ENCODE measurements around the gene SPTBN1. TPM values are rescaled to one million over a fixed set of nuclear protein-coding genes. Genes with fewer than 3 reads are reported as not detected.

SPTBN1 gene
- total RNA-seq, 1 donor from 2014 or later = 83.2 TPM

- POLR2A ChIA-PET = no interaction called here
- Mint-ChIP-seq H3K4me1 (no peaks in the 10 kb centered on the region), H3K36me3 (ENCODE audit: low read depth) (no peaks in the 10 kb centered on the region), H3K27ac (no peak overlapping the region), H3K4me3 (no peak overlapping the region), H3K27me3 (peaks cover 14% of the 10 kb centered on the region), H3K9me3 (no peaks in the 10 kb centered on the region)
- CTCF ChIA-PET = interaction anchor here (1.1 kb wide), 1 partner anchor 678 kb away, joined by 3 read pairs; no protein-coding TSS in a partner anchor
- TF ChIP-seq, protein P1, sequence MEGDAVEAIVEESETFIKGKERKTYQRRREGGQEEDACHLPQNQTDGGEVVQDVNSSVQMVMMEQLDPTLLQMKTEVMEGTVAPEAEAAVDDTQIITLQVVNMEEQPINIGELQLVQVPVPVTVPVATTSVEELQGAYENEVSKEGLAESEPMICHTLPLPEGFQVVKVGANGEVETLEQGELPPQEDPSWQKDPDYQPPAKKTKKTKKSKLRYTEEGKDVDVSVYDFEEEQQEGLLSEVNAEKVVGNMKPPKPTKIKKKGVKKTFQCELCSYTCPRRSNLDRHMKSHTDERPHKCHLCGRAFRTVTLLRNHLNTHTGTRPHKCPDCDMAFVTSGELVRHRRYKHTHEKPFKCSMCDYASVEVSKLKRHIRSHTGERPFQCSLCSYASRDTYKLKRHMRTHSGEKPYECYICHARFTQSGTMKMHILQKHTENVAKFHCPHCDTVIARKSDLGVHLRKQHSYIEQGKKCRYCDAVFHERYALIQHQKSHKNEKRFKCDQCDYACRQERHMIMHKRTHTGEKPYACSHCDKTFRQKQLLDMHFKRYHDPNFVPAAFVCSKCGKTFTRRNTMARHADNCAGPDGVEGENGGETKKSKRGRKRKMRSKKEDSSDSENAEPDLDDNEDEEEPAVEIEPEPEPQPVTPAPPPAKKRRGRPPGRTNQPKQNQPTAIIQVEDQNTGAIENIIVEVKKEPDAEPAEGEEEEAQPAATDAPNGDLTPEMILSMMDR (IDR thresholded peaks at IDR 0.05) = no peak
- intact Hi-C loops (cut with micrococcal nuclease) = no loop called here
- DNase-seq (no peak), ATAC-seq (ENCODE audit: low read depth) (no peak)
Measured at GRCh38 chr2:54490863-54491262, 34.7 kb downstream of the SPTBN1 start.

DNA sequence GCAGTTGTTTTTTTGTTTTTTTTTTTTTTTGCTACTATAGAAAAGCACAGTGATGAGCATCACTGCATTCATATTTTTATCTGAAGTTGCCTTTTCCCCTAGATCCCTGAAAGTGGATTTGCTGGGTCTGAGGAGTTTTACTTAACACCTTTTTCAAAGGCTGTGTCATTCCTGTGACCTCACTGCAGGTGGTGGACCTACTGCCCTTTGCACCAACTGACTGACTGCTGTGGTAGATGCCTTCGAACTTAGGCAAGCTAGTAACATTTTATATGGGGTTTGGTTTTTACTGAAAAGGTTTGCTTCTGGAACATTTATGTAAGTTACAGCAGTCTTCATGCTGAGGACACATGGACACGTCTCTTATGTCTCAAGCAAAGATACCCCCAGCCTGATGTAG is 36.2 kb downstream of the SPTBN1 start:
- Mint-ChIP-seq H3K36me3 (ENCODE audit: low read depth) (no peaks in the 10 kb centered on the region), H3K4me1 (no peaks in the 10 kb centered on the region), H3K27me3 (peaks cover 14% of the 10 kb centered on the region), H3K27ac (no peak overlapping the region), H3K9me3 (no peaks in the 10 kb centered on the region), H3K4me3 (no peak overlapping the region)
- ChIA-PET POLR2A (no interaction called here), CTCF (no interaction called here)
- no peak for ATAC-seq (ENCODE audit: low read depth)
- intact Hi-C loops (cut with micrococcal nuclease) = no loop called here
- DNase-seq = no peak
- TF ChIP-seq, protein P1 (IDR thresholded peaks at IDR 0.05) = no peak

DNA sequence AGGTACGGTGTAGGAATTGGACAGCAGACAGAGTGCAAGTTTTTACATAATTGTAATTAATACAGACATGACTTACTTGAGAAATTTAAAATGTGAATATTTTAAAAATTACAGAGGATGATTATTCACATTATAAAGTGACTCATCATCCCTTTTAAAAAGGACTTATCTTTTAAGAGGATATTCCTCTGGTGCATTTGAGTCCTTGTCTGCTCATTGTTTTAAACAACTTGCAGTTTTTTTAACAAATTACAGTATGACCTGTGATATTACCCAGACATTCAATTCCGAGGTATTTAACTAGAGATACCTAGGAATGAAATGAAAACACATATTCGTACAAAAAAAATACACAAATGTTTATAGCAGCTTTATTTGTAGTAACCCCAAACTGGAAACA is 38.0 kb downstream of the SPTBN1 start:
- POLR2A ChIA-PET = no interaction called here
- H3K36me3 Mint-ChIP-seq (ENCODE audit: low read depth) = no peaks in the 10 kb centered on the region
- H3K4me3 Mint-ChIP-seq = no peak overlapping the region
- DNase-seq (no peak), ATAC-seq (ENCODE audit: low read depth) (no peak)
- intact Hi-C loops (cut with micrococcal nuclease) = no loop called here
- no peaks in the 10 kb centered on the region for H3K4me1 Mint-ChIP-seq
- H3K9me3 Mint-ChIP-seq = no peaks in the 10 kb centered on the region
- H3K27ac Mint-ChIP-seq = no peak overlapping the region
- H3K27me3 Mint-ChIP-seq = peaks cover 14% of the 10 kb centered on the region
- CTCF ChIA-PET = no interaction called here
- TF ChIP-seq, protein P1 (IDR thresholded peaks at IDR 0.05) = no peak

- CTCF ChIA-PET = no interaction called here
- Mint-ChIP-seq H3K9me3 (no peaks in the 10 kb centered on the region), H3K27ac (no peak overlapping the region), H3K27me3 (peaks cover 4% of the 10 kb centered on the region), H3K36me3 (ENCODE audit: low read depth) (no peaks in the 10 kb centered on the region), H3K4me3 (no peak overlapping the region), H3K4me1 (no peaks in the 10 kb centered on the region)
- intact Hi-C loops (cut with micrococcal nuclease) = no loop called here
- ATAC-seq (ENCODE audit: low read depth) (no peak), DNase-seq (no peak)
- POLR2A ChIA-PET = no interaction called here
- TF ChIP-seq, protein P1 (IDR thresholded peaks at IDR 0.05) = no peak
Measured at GRCh38 chr2:54496920-54497319, 40.8 kb downstream of the SPTBN1 start.

- Mint-ChIP-seq H3K27me3 (peaks cover 2% of the 10 kb centered on the region), H3K4me3 (no peak overlapping the region), H3K36me3 (ENCODE audit: low read depth) (no peaks in the 10 kb centered on the region), H3K27ac (no peak overlapping the region), H3K4me1 (no peaks in the 10 kb centered on the region), H3K9me3 (no peaks in the 10 kb centered on the region)
- ATAC-seq (ENCODE audit: low read depth) (no peak), DNase-seq (no peak)
- POLR2A ChIA-PET = no interaction called here
- CTCF ChIA-PET = interaction anchor here (1.0 kb wide), 1 partner anchor 207 kb away, joined by 3 read pairs; no protein-coding TSS in a partner anchor
- intact Hi-C loops (cut with micrococcal nuclease) = no loop called here
- TF ChIP-seq, protein P1 (IDR thresholded peaks at IDR 0.05) = no peak
Measured at GRCh38 chr2:54497763-54498680, 41.9 kb downstream of the SPTBN1 start.
